H9 (cell line): ENCODE results near the gene CNN3. TPM values are rescaled to one million over a fixed set of nuclear protein-coding genes. Genes with fewer than 3 reads are reported as not detected.

Experiments used
- DNase-seq: peaks from one replicate; pipeline ENCODE4 v3.0.0-alpha.2; 2017
- H2AFZ ChIP-seq: one replicate; pipeline ENCODE4 v1.6.1; 2013; ENCODE audit warnings: mild to moderate bottlenecking, low read length, control low read depth, moderate library complexity
- H2AK5ac ChIP-seq: 2 replicates; pipeline ENCODE4 v1.6.1; 2013; ENCODE audit warnings: low read length, control low read depth, mixed read lengths; ENCODE audit not compliant: insufficient read length
- H2BK120ac ChIP-seq: one replicate; pipeline ENCODE4 v1.6.1; 2013; ENCODE audit warnings: low read depth, mild to moderate bottlenecking, low read length, control low read depth, inconsistent platforms; ENCODE audit not compliant: poor library complexity, severe bottlenecking
- H2BK12ac ChIP-seq: 2 replicates; pipeline ENCODE4 v1.6.1; 2013; ENCODE audit warnings: low read length, control low read depth, mixed read lengths, low read depth; ENCODE audit not compliant: insufficient read length
- H2BK15ac ChIP-seq: 2 replicates; pipeline ENCODE4 v1.6.1; 2013; ENCODE audit warnings: low read depth, low read length, control low read depth
- H2BK20ac ChIP-seq: one replicate; pipeline ENCODE4 v1.6.1; 2013; ENCODE audit warnings: low read depth, mild to moderate bottlenecking, low read length, control low read depth, inconsistent platforms; ENCODE audit not compliant: poor library complexity, severe bottlenecking
- H2BK5ac ChIP-seq: 2 replicates; pipeline ENCODE4 v1.6.1; 2013; ENCODE audit warnings: low read length, control low read depth, mixed read lengths; ENCODE audit not compliant: insufficient read length
- H3K14ac ChIP-seq: 2 replicates; pipeline ENCODE4 v1.6.1; 2013; ENCODE audit warnings: low read length, control low read depth; ENCODE audit not compliant: insufficient read depth
- H3K18ac ChIP-seq: 2 replicates; pipeline ENCODE4 v1.6.1; 2013; ENCODE audit warnings: low read depth, mild to moderate bottlenecking, mixed read lengths, low read length, control low read depth; ENCODE audit not compliant: insufficient read length
- H3K23ac ChIP-seq: 2 replicates; pipeline ENCODE4 v1.6.1; 2013; ENCODE audit warnings: low read length, control low read depth, mixed read lengths, low read depth; ENCODE audit not compliant: insufficient read length
- H3K23me2 ChIP-seq: 2 replicates; pipeline ENCODE4 v1.6.1; 2013; ENCODE audit warnings: low read depth, mild to moderate bottlenecking, mixed read lengths, low read length, control low read depth; ENCODE audit not compliant: insufficient read length, poor library complexity, severe bottlenecking
- H3K27ac ChIP-seq: 2 replicates; pipeline ENCODE4 v1.5.1; 2013; ENCODE audit warnings: low read length, control low read depth, mixed read lengths, low read depth; ENCODE audit not compliant: insufficient read length
- H3K27me3 ChIP-seq: 2 replicates; pipeline ENCODE4 v1.6.1; 2013; ENCODE audit warnings: low read length, control low read depth, inconsistent platforms; ENCODE audit not compliant: insufficient read depth
- H3K4ac ChIP-seq: 2 replicates; pipeline ENCODE4 v1.6.1; 2013; ENCODE audit warnings: low read depth, mild to moderate bottlenecking, control low read depth, inconsistent platforms, low read length, moderate library complexity
- H3K4me1 ChIP-seq: 2 replicates; pipeline ENCODE4 v1.6.1; 2013; ENCODE audit warnings: low read length, control low read depth, inconsistent platforms; ENCODE audit not compliant: insufficient read depth
- H3K4me2 ChIP-seq: 2 replicates; pipeline ENCODE4 v1.6.1; 2013; ENCODE audit warnings: low read length, control low read depth, mixed read lengths; ENCODE audit not compliant: insufficient read length, insufficient read depth
- H3K56ac ChIP-seq: 2 replicates; pipeline ENCODE4 v1.6.1; 2013; ENCODE audit warnings: low read depth, mild to moderate bottlenecking, mixed read lengths, low read length, control low read depth; ENCODE audit not compliant: insufficient read length
- H3K79me1 ChIP-seq: 2 replicates; pipeline ENCODE4 v1.6.1; 2013; ENCODE audit warnings: low read depth, mild to moderate bottlenecking, moderate library complexity, low read length, control low read depth, inconsistent platforms; ENCODE audit not compliant: insufficient read depth, poor library complexity, severe bottlenecking
- H3K79me2 ChIP-seq: 2 replicates; pipeline ENCODE4 v1.6.1; 2013; ENCODE audit warnings: low read length, control low read depth, inconsistent platforms; ENCODE audit not compliant: insufficient read depth
- H3K9ac ChIP-seq: 2 replicates; pipeline ENCODE4 v1.6.1; 2013; ENCODE audit warnings: low read length, control low read depth, mixed read lengths; ENCODE audit not compliant: insufficient read length; ENCODE audit errors: extremely low read depth
- H3K9me3 ChIP-seq: one replicate; pipeline ENCODE4 v1.6.1; 2013; ENCODE audit warnings: low read depth, low read length, inconsistent platforms; ENCODE audit not compliant: control insufficient read depth
- H3T11ph ChIP-seq: one replicate; pipeline ENCODE4 v1.6.1; 2013; ENCODE audit warnings: mild to moderate bottlenecking, low read length, control low read depth, inconsistent platforms
- H4K20me1 ChIP-seq: one replicate; pipeline ENCODE4 v1.6.1; 2013; ENCODE audit not compliant: control insufficient read depth, insufficient read length, insufficient read depth
- H4K5ac ChIP-seq: 2 replicates; pipeline ENCODE4 v1.6.1; 2013; ENCODE audit warnings: low read depth, mild to moderate bottlenecking, mixed read lengths, low read length, control low read depth; ENCODE audit not compliant: insufficient read length
- H4K8ac ChIP-seq: replicated peaks from 2 replicates; pipeline ENCODE4 v1.6.1; 2013; ENCODE audit warnings: low read length, control low read depth, mixed read lengths, low read depth; ENCODE audit not compliant: insufficient read length
- H4K91ac ChIP-seq: 2 replicates; pipeline ENCODE4 v1.6.1; 2013; ENCODE audit warnings: low read depth, mild to moderate bottlenecking, moderate library complexity, mixed read lengths, low read length, control low read depth; ENCODE audit not compliant: insufficient read length
- H3K27ac Mint-ChIP-seq, 3 experiments: 2 replicates in 2 of 3; 3 replicates in 1 of 3; pipeline ENCODE4 v1.8.0; 2020 to 2021; ENCODE audit warnings: mixed read lengths in 3 of 3, mild to moderate bottlenecking in 1 of 3, moderate library complexity in 1 of 3
- H3K27me3 Mint-ChIP-seq: 2 replicates; pipeline ENCODE4 v1.8.0; 2021; ENCODE audit warnings: low read depth, mild to moderate bottlenecking, moderate library complexity, mixed read lengths
- H3K36me3 Mint-ChIP-seq, 3 experiments: 2 replicates in 2 of 3; 3 replicates in 1 of 3; pipeline ENCODE4 v1.8.0; 2020 to 2021; ENCODE audit warnings: low read depth in 3 of 3, mixed read lengths in 3 of 3; ENCODE audit not compliant: insufficient read depth in 1 of 3
- H3K4me1 Mint-ChIP-seq, 2 experiments: 2 replicates each; pipeline ENCODE4 v1.8.0; 2020; ENCODE audit warnings: mixed read lengths in 2 of 2
- H3K4me3 Mint-ChIP-seq, 2 experiments: 2 replicates in 1 of 2; 3 replicates in 1 of 2; pipeline ENCODE4 v1.8.0; 2020 to 2021; ENCODE audit warnings: mild to moderate bottlenecking in 2 of 2, mixed read lengths in 2 of 2, moderate library complexity in 1 of 2
- H3K9me3 Mint-ChIP-seq, 2 experiments: 2 replicates in 1 of 2; 3 replicates in 1 of 2; pipeline ENCODE4 v1.8.0; 2020; ENCODE audit warnings: mild to moderate bottlenecking in 2 of 2, mixed read lengths in 2 of 2, moderate library complexity in 1 of 2
- WGBS: extraction: QIAGEN DNeasy Blood & Tissue Kit; methylation state at CpG from one replicate; pipeline ENCODE4 v1.1.7; 2013; ENCODE audit warnings: missing lambda C conversion rate, low lambda C conversion rate, mixed read lengths; ENCODE audit not compliant: insufficient read length; ENCODE audit errors: extremely low coverage; 5-methylcytosine and 5-hydroxymethylcytosine counted together
- total RNA-seq: library from RNA; stranded (reverse); gene quantifications from 2 replicates; pipeline ENCODE4 v1.2.1, GENCODE V29; 2021
- TF ChIP-seq, protein P1 (sequence below): fragments of 200-600 bp; sonication (generic); conservative IDR thresholded peaks from 3 replicates; pipeline ENCODE4 v1.8.0; 2021; ENCODE audit warnings: antibody characterized with exemption, mild to moderate bottlenecking

CNN3 gene
- total RNA-seq, 1 experiment from 2014 or later: 279 TPM

GRCh38 chr1:94894630-94895029 is 32.3 kb downstream of the CNN3 start:
- no peak overlapping the region for H3K4me2 ChIP-seq
- no peak overlapping the region for H2BK120ac ChIP-seq
- H3K79me2 ChIP-seq: no peaks in the 10 kb centered on the region
- no peak overlapping the region for H2AK5ac ChIP-seq
- H2BK15ac ChIP-seq: no peak overlapping the region
- no peaks in the 10 kb centered on the region; the same call in 1 of the 2 replicates for H3K4me1 ChIP-seq
- no peak overlapping the region for H4K91ac ChIP-seq
- H3K9ac ChIP-seq: no peak overlapping the region
- peaks cover 23 to 60% (median 38%) of the 10 kb centered on the region in 3 experiments; a peak in 6 of 7 replicates for H3K36me3 Mint-ChIP-seq
- no peaks in the 10 kb centered on the region for H3K23me2 ChIP-seq
- H2BK5ac ChIP-seq: no peak overlapping the region
- H3K79me1 ChIP-seq: no peaks in the 10 kb centered on the region
- no peak overlapping the region for H3K14ac ChIP-seq
- H3K27me3 ChIP-seq: no peaks in the 10 kb centered on the region
- H3K9me3 ChIP-seq: no peaks in the 10 kb centered on the region
- H2BK20ac ChIP-seq: no peak overlapping the region
- no peak overlapping the region for H3K27ac ChIP-seq
- H4K20me1 ChIP-seq: no peaks in the 10 kb centered on the region
- H4K5ac ChIP-seq: no peak overlapping the region
- H3K27me3 Mint-ChIP-seq: no peaks in the 10 kb centered on the region
- no peaks in the 10 kb centered on the region; a peak in 1 of 5 replicates for H3K9me3 Mint-ChIP-seq
- WGBS: no CpG with 5 or more reads among the region's 4 CpGs
- TF ChIP-seq, protein P1, sequence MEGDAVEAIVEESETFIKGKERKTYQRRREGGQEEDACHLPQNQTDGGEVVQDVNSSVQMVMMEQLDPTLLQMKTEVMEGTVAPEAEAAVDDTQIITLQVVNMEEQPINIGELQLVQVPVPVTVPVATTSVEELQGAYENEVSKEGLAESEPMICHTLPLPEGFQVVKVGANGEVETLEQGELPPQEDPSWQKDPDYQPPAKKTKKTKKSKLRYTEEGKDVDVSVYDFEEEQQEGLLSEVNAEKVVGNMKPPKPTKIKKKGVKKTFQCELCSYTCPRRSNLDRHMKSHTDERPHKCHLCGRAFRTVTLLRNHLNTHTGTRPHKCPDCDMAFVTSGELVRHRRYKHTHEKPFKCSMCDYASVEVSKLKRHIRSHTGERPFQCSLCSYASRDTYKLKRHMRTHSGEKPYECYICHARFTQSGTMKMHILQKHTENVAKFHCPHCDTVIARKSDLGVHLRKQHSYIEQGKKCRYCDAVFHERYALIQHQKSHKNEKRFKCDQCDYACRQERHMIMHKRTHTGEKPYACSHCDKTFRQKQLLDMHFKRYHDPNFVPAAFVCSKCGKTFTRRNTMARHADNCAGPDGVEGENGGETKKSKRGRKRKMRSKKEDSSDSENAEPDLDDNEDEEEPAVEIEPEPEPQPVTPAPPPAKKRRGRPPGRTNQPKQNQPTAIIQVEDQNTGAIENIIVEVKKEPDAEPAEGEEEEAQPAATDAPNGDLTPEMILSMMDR: no peak
- H3K27ac Mint-ChIP-seq: peak overlapping the region in 1 of 3 experiments; percentile 25; a peak in 1 of 7 replicates
- H3T11ph ChIP-seq: no peak overlapping the region
- no peak overlapping the region for H3K18ac ChIP-seq
- no peak overlapping the region for H2BK12ac ChIP-seq
- no peak overlapping the region for H3K23ac ChIP-seq
- H3K4me1 Mint-ChIP-seq: peaks cover 8 to 22% of the 10 kb centered on the region in 2 experiments
- no peak overlapping the region for H3K56ac ChIP-seq
- no peak for DNase-seq
- H2AFZ ChIP-seq: no peak overlapping the region
- H3K4me3 Mint-ChIP-seq: no peak overlapping the region
- H3K4ac ChIP-seq: no peak overlapping the region
- H4K8ac ChIP-seq: no peak overlapping the region
